ENCODE measurements around the gene MACROD2. TPM values are rescaled to one million over a fixed set of nuclear protein-coding genes. Genes with fewer than 3 reads are reported as not detected.

The MACROD2 gene
- total RNA-seq, 1 donor from 2014 or later, result 0.23 TPM

DNA sequence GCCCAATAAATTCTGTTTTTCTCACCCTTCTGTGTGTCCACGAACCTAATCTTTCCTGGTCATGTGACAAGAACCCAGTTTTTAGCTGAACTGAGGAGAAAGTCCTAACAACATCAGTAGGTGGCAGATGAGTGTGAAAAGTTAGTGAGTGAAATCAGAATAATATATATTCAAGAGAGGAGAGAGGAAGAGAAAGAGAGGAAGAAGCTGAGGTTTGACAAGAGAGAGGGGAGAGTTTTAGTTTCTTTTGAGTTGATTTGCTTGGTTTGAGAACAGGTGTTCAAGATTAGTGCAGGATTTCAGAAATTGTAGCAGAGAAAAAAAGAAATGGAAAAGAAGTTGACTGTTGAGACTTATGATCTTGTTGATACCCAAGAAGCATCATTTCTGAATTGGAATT, 1272.6 kb downstream of the MACROD2 start:
- DNase-seq (ENCODE audit: low read depth), result no peak

DNA sequence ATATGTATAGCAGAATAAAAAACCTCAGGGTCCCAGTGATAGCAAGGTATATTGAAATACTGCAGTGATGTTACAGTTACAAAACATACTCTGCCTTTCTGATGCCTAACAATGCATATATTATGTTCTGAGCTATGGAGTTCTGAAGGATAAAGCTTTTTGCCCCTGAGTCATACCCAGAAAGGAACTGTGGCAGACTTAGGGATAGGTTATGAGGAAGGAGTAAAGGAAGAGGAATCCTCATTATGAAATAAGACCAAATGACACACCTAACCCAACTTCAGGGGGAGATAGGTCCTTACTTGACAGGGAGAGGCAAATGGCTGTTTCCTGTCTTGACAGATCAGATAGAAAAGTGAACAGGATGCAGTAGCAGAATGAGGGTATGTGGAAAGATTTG, 1282.7 kb downstream of the MACROD2 start:
- TF ChIP-seq, protein P1, sequence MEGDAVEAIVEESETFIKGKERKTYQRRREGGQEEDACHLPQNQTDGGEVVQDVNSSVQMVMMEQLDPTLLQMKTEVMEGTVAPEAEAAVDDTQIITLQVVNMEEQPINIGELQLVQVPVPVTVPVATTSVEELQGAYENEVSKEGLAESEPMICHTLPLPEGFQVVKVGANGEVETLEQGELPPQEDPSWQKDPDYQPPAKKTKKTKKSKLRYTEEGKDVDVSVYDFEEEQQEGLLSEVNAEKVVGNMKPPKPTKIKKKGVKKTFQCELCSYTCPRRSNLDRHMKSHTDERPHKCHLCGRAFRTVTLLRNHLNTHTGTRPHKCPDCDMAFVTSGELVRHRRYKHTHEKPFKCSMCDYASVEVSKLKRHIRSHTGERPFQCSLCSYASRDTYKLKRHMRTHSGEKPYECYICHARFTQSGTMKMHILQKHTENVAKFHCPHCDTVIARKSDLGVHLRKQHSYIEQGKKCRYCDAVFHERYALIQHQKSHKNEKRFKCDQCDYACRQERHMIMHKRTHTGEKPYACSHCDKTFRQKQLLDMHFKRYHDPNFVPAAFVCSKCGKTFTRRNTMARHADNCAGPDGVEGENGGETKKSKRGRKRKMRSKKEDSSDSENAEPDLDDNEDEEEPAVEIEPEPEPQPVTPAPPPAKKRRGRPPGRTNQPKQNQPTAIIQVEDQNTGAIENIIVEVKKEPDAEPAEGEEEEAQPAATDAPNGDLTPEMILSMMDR (conservative IDR thresholded peaks at IDR 0.05; ENCODE audit: low read depth, low read length), result no peak
- DNase-seq (ENCODE audit: low read depth), result no peak
- H3K4me3 ChIP-seq (ENCODE audit: low read depth, low read length), result no peak overlapping the region

More for the DNA sequence above, 1272.6 kb downstream of the MACROD2 start:
- no peak overlapping the region for H3K4me3 ChIP-seq (ENCODE audit: low read depth, low read length)
- TF ChIP-seq, protein P1 (conservative IDR thresholded peaks at IDR 0.05; ENCODE audit: low read depth, low read length), result no peak

DNA sequence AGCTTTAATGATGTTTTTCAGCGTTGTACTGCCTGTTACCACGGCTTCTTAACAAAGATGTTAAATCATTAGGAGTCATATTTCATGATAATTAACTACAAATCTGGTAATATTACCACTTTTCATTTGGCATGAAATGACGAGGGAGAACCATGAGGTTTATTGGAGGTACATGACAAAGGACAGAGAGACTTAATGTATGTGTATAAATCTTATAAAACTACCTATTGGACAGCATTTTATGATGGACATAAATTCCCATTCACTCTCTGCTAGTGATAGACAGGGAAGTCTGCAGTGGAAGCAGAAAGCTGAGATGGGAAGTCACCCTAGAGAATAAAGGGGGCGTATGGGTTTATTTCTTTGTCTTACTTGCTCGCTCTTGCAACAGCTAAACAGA, 1292.0 kb downstream of the MACROD2 start:
- H3K4me3 ChIP-seq (ENCODE audit: low read depth, low read length), result no peak overlapping the region
- TF ChIP-seq, protein P1 (conservative IDR thresholded peaks at IDR 0.05; ENCODE audit: low read depth, low read length), result no peak
- no peak for DNase-seq (ENCODE audit: low read depth)

DNA sequence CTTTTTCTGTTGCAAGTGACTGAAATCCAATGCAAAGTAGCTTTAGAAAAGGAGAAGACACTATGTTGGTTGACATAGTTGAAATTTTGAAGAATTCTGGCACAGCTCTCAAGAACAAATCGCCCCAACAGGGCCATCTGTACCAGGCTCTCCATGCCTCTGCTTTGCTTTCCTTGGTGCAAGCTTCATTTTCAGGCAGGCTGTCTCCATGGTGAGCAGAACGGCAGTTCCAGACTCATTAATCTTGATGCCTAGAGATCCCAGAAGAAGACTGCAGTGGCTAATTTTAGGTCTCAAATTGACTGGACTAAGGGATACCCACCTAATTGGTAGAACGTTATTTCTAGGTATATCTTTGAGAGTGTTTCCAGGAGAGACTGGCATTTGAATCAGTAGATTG, 1292.8 kb downstream of the MACROD2 start:
- TF ChIP-seq, protein P1 (conservative IDR thresholded peaks at IDR 0.05; ENCODE audit: low read depth, low read length), result no peak
- DNase-seq (ENCODE audit: low read depth), result no peak
- no peak overlapping the region for H3K4me3 ChIP-seq (ENCODE audit: low read depth, low read length)

DNA sequence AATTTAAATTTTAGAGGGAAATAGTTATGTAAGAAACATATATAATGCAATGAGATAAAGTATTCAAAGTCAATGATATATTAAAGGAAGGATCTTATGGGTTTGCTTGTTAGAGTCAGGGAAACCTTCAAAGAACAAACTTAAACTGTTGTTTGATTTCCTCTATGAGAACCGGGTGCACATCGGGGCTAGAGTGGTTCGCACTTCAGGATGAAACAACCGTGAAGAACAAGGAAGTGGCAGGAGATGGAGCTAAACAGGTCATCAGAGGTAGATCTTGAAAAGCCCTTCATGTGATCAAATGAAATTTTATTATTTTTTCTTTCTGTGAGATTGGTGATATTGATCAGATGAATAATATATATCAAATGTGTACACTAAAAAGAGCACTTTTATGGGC, 1294.0 kb downstream of the MACROD2 start:
- no peak overlapping the region for H3K4me3 ChIP-seq (ENCODE audit: low read depth, low read length)
- no peak for DNase-seq (ENCODE audit: low read depth)
- TF ChIP-seq, protein P1 (conservative IDR thresholded peaks at IDR 0.05; ENCODE audit: low read depth, low read length), result no peak

DNA sequence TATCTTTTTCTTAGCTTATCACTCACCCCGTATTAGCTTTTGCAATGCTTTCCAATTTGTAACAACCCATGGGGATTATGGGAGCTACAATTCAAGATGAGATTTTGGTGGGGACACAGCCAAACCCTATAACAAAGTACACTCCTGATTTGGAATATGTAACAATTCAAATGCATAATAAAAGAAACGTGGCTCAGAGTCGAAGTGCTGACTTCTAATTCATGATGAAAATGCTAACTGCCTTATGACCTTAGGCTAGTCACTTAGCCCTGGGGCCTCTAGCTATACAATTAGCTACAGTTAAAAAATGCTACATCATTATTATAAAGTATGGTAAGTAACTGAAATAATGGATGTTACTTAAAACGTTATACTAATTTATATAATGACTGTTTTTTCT, 1297.1 kb downstream of the MACROD2 start:
- H3K4me3 ChIP-seq (ENCODE audit: low read depth, low read length), result no peak overlapping the region
- DNase-seq (ENCODE audit: low read depth), result no peak
- TF ChIP-seq, protein P1 (conservative IDR thresholded peaks at IDR 0.05; ENCODE audit: low read depth, low read length), result no peak

DNA sequence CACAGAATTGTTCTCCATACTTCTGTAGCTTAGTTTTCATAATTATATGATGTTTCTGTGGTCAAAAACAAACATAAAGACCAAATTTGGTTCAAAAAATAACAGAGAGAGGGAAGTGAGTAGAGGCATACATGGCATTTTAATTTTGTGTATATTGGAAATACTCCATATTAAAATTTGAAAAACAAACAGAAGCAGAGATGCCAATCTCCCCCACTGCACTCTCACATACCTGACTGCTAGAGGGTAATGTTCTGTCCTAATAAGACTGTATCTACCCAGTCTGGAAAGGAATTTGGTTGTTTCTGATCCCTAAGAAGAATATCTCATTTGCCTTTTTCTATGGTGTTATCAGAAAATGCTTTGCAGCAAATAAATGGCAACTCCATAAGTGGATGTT, 1301.1 kb downstream of the MACROD2 start:
- TF ChIP-seq, protein P1 (conservative IDR thresholded peaks at IDR 0.05; ENCODE audit: low read depth, low read length), result no peak
- no peak overlapping the region for H3K4me3 ChIP-seq (ENCODE audit: low read depth, low read length)

More for the DNA sequence above, 1301.1 kb downstream of the MACROD2 start:
- DNase-seq (ENCODE audit: low read depth), result no peak

Measured in epithelial cell of proximal tubule (primary cell).